ENCODE data around the gene PPP1R37. TPM values are rescaled to one million over a fixed set of nuclear protein-coding genes. Genes with fewer than 3 reads are reported as not detected.

PPP1R37 gene
- polyA plus RNA-seq, 4 donors = 23.8 to 35.3 (median 26.0) TPM

- no peak for DNase-seq (ENCODE audit: low read depth in 4 of 4, low spot score in 3 of 4)
These were observed 22.0 kb upstream of the PPP1R37 start for GRCh38 chr19:45070861-45071544.

GRCh38 chr19:45071545-45071938, 21.4 kb upstream of the PPP1R37 start:
- DNase-seq (ENCODE audit: low read depth in 4 of 4, low spot score in 3 of 4) = no peak

- DNase-seq (ENCODE audit: low read depth in 4 of 4, low spot score in 3 of 4) = no peak
These were observed 20.8 kb upstream of the PPP1R37 start for GRCh38 chr19:45071969-45072790.

- no peak for DNase-seq (ENCODE audit: low read depth in 4 of 4, low spot score in 3 of 4)
These were observed 18.2 kb upstream of the PPP1R37 start for GRCh38 chr19:45074744-45075300.

GRCh38 chr19:45075301-45076028, 17.5 kb upstream of the PPP1R37 start:
- no peak for DNase-seq (ENCODE audit: low read depth in 4 of 4, low spot score in 3 of 4)

- no peak for DNase-seq (ENCODE audit: low read depth in 4 of 4, low spot score in 3 of 4)
These were observed 16.7 kb upstream of the PPP1R37 start, which contains the start of gene ZNF296 for GRCh38 chr19:45076029-45076850. Gene ZNF296, minus strand, starts transcription at chr19:45076478. Its CDS starts 105 bp downstream, at chr19:45076373.

- no peak for DNase-seq (ENCODE audit: low read depth in 4 of 4, low spot score in 3 of 4)
These were observed 15.9 kb upstream of the PPP1R37 start for GRCh38 chr19:45076851-45077730.

- no peak for DNase-seq (ENCODE audit: low read depth in 4 of 4, low spot score in 3 of 4)
These were observed 14.5 kb upstream of the PPP1R37 start for GRCh38 chr19:45078390-45079062.

- no peak for DNase-seq (ENCODE audit: low read depth in 4 of 4, low spot score in 3 of 4)
These were observed 13.7 kb upstream of the PPP1R37 start, which contains the start of gene GEMIN7 for GRCh38 chr19:45079063-45079910. Gene GEMIN7, plus strand, starts transcription at chr19:45079260. Its CDS starts 10,855 bp downstream, at chr19:45090115.

GRCh38 chr19:45079911-45080370, 13.0 kb upstream of the PPP1R37 start:
- DNase-seq (ENCODE audit: low read depth in 4 of 4, low spot score in 3 of 4) = no peak

GRCh38 chr19:45082170-45082569, 10.8 kb upstream of the PPP1R37 start:
- no peak for DNase-seq (ENCODE audit: low read depth in 4 of 4, low spot score in 3 of 4)

- DNase-seq (ENCODE audit: low read depth in 4 of 4, low spot score in 3 of 4) = no peak
These were observed 6.5 kb upstream of the PPP1R37 start for GRCh38 chr19:45086480-45086879.

GRCh38 chr19:45087531-45087930, 5.4 kb upstream of the PPP1R37 start:
- no peak for DNase-seq (ENCODE audit: low read depth in 4 of 4, low spot score in 3 of 4)

GRCh38 chr19:45090034-45090433, 2.9 kb upstream of the PPP1R37 start:
- no peak for DNase-seq (ENCODE audit: low read depth in 4 of 4, low spot score in 3 of 4)

GRCh38 chr19:45090606-45091005, 2.4 kb upstream of the PPP1R37 start:
- no peak for DNase-seq (ENCODE audit: low read depth in 4 of 4, low spot score in 3 of 4)

- peak; percentile 99 for DNase-seq (ENCODE audit: low read depth in 4 of 4, low spot score in 3 of 4)
These were observed 1.7 kb upstream of the PPP1R37 start for GRCh38 chr19:45091031-45091923.
